ENCODE data around the gene KIR2DL1.
"Not testable (repeated sequence)": the region's sequence is repeated elsewhere in the genome, so short reads cannot be mapped to it uniquely, and the experiment has no call there.

KIR2DL1 gene

GRCh38 chr19:54769646-54770045 is at the start of gene KIR2DL1:
Gene KIR2DL1 (plus strand): TSS chr19:54769793. CDS start chr19:54769851, 58 bp downstream.
- DNase-seq = not testable (repeated sequence)

- no peak for DNase-seq
Measured at GRCh38 chr19:54724142-54724541, 45.5 kb upstream of the KIR2DL1 start, which contains the start of gene KIR3DL3. Gene KIR3DL3 (plus strand): TSS chr19:54724442. CDS start chr19:54724497, 55 bp downstream.

GRCh38 chr19:54724644-54725043 is 44.9 kb upstream of the KIR2DL1 start:
- no peak for DNase-seq

- no peak for DNase-seq
Measured at GRCh38 chr19:54725321-54725720, 44.3 kb upstream of the KIR2DL1 start.

- no peak for DNase-seq
Measured at GRCh38 chr19:54727562-54727961, 42.0 kb upstream of the KIR2DL1 start.

- DNase-seq = no peak
Measured at GRCh38 chr19:54728167-54728566, 41.4 kb upstream of the KIR2DL1 start.

- DNase-seq = no peak
Measured at GRCh38 chr19:54729416-54730188, 40.0 kb upstream of the KIR2DL1 start.

- DNase-seq = no peak
Measured at GRCh38 chr19:54731191-54731590, 38.4 kb upstream of the KIR2DL1 start.

GRCh38 chr19:54738306-54738705 is 31.3 kb upstream of the KIR2DL1 start, which contains the start of gene KIR2DL3:
Gene KIR2DL3 (plus strand): TSS chr19:54738513. CDS start chr19:54738546, 33 bp downstream.
- DNase-seq = not testable (repeated sequence)

- no peak for DNase-seq
Measured at GRCh38 chr19:54738715-54739114, 30.9 kb upstream of the KIR2DL1 start.

GRCh38 chr19:54739587-54740497 is 29.8 kb upstream of the KIR2DL1 start:
- DNase-seq = no peak

GRCh38 chr19:54741950-54742349 is 27.6 kb upstream of the KIR2DL1 start:
- not testable (repeated sequence) for DNase-seq

- not testable (repeated sequence) for DNase-seq
Measured at GRCh38 chr19:54744080-54744479, 25.5 kb upstream of the KIR2DL1 start.

- DNase-seq = not testable (repeated sequence)
Measured at GRCh38 chr19:54747614-54748322, 21.8 kb upstream of the KIR2DL1 start.

GRCh38 chr19:54750276-54750675 is 19.3 kb upstream of the KIR2DL1 start:
- not testable (repeated sequence) for DNase-seq

GRCh38 chr19:54756204-54757110 is 13.1 kb upstream of the KIR2DL1 start:
- not testable (repeated sequence) for DNase-seq

GRCh38 chr19:54758577-54758976 is 11.0 kb upstream of the KIR2DL1 start:
- DNase-seq = not testable (repeated sequence)

- not testable (repeated sequence) for DNase-seq
Measured at GRCh38 chr19:54764219-54764618, 5.4 kb upstream of the KIR2DL1 start.

GRCh38 chr19:54766464-54766863 is 3.1 kb upstream of the KIR2DL1 start:
- not testable (repeated sequence) for DNase-seq

- not testable (repeated sequence) for DNase-seq
Measured at GRCh38 chr19:54770511-54770910, 918 bp downstream of the KIR2DL1 start.

All from C1 segment of cervical spinal cord (tissue), 14 donors.